Activated CD4-positive, CD25-positive, alpha-beta regulatory T cell treated with anti-CD3 and anti-CD28 coated beads, Interleukin-2, amount 50 U/mL, for 24 hours (primary cell): ENCODE results near the gene THAP9.
A peak's percentile ranks its signal among the peaks of the same experiment; 100 is the strongest.
"Not testable (repeated sequence)": the region's sequence is repeated elsewhere in the genome, so short reads cannot be mapped to it uniquely, and the experiment has no call there.

Experiments
- ATAC-seq, 2 donors: fragments of 150-1000 bp; cut with Tn5 transposase; one replicate each; pipeline ENCODE4 v1.10.0; 2021; ENCODE audit warnings: mild to moderate bottlenecking in 1 of 2, moderate library complexity in 1 of 2

THAP9 gene

GRCh38 chr4:82900411-82901182, at the start of gene THAP9:
Gene THAP9 (plus strand): TSS chr4:82900735. CDS start chr4:82900803, 68 bp downstream.
- ATAC-seq = peak; percentile 91 to 95

DNA sequence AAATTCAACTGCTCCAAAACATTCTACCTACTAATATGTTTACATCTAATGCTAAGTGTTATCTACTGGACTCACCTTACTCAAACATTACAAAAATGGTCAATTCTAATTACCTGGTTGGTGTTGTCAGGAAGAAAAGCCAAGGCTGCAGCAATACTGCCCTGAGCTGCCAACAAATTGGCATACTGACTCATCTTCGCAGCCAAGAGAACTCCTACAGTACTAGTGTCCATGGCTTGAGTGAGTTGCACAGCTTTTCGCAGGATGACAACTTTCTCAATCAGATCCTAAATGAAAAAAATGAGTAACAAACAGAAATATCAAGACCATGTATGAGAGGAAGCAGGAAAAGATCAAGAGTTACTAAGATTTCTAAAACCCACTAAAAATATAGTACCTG, 49.2 kb upstream of the THAP9 start:
- no peak for ATAC-seq

- ATAC-seq = no peak
Observed at GRCh38 chr4:82851885-82852750, 48.4 kb upstream of the THAP9 start.

DNA sequence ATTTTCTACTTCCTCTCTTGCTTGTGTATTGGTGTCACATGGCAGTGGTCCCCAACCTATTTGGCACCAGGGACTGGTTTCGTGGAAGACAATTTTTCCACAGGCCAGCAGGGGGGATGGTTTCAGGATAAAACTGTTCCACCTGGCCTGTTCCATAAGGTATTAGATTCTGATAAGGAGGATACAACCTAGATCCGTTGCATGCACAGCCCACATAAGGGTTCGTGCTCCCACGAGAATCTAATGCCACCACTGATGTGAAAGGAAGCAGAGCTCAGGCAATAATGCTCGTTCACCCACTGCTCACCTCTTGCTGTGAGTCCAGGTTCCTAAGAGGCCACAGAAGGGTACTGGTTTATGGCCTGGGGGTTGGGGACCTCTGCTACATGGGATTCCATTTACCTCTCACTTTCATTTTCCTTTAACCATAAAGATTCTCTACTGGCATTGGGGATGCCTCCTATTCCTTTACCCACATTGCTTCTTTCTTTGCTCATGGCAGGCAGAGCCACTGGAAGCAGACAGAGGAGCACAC, 47.7 kb upstream of the THAP9 start:
- ATAC-seq = no peak

GRCh38 chr4:82860487-82860886, 40.0 kb upstream of the THAP9 start:
- ATAC-seq = not testable (repeated sequence)

GRCh38 chr4:82861529-82861928, 39.0 kb upstream of the THAP9 start:
- no peak for ATAC-seq

DNA sequence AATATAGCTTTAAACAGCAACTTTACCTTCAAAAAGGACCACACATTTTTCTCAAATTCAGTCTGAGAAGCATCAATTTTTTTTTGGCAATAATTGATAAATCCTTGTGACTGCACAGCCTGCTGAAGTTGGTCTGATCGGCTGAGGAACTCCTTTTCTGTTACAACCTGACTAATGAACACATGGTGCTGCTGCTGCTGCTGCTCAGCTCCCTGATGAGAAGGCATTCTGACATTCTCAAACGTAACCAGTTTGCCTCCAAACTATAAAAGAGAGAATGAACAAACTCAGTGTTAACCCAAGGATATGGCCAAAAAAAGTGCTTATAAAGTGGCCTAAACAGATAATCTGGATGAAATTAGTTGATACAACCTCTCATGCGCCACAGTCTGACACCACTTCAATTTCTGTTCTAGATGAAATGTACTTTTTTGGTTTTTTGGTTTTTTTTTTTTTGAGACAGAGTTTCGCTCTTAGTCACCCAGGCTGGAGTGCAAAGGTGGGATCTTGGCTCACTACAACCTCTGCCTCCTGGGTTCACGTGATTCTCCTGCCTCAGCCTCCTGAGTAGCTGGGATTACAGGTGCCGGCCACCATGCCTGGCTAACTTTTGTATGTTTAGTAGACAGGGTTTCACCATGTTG, 36.1 kb upstream of the THAP9 start:
- ATAC-seq = peak; percentile 9 to 58

DNA sequence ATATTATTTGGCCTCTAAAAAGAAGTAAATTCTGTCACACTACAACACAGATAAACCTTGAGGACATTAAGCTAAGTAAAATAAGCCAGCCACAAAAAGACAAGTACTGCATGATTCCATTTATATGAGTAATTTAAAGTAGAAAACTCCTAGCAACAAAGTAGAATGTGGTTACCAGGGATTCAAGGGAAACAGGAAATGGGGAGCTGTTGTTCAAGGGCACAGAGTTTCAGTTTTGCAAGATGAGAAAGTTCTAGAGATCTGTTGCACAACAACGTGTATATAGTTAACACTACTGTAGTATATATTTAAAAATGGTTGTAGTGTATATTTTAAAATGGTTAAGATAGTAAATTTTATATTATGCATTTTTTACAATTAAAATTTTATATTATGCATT, 34.9 kb upstream of the THAP9 start:
- ATAC-seq = peak; percentile 74 to 76

DNA sequence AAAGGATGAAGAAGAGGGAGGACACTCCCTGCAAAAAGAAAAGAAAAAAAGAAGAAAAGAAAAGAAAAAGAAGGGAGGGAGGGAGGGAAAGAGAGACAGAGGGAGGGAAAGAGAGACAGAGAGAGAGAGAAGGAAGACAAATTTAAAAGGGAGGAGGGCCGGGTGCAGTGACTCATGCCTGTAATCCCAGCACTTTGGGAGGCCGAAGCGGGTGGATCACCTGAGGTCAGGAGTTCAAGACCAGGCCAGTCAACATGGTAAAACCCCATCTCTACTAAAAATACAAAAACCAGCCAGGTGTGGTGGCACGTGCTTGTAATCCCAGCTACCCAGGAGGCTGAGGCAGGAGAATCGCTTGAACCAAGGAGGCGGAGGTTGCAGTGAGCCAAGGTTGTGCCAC, 34.5 kb upstream of the THAP9 start:
- ATAC-seq = not testable (repeated sequence)

DNA sequence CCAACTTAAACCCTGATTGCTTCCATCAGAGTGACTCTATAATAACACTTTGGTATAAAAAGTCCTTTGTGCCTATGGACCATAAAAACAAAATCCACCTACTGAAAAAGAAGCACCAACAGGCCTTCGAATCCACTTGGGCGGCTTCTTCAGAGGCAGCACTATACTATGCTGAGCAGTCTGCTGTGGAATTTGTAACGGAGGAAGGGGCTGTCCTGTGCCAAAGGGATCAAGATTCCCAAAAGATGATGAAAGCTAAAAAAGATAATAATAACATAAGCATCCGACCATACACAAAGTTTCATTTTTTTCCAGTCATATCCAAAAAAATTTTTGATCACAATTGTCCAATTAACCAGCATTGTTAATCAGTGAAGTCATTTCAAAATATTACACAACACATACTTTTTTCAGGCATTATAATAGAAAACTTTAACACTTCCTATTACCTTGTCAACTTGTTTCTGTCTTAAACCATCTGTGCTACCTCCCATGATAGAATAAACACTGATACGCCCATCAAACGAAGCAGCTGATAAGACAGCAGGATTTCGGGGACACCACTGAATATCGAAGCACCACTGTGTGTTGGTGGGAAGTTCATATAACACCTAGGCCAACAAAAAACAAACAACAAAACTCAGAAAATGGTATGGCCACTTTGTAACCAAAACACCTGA, 33.7 kb upstream of the THAP9 start:
- ATAC-seq = no peak

GRCh38 chr4:82868572-82868971, 32.0 kb upstream of the THAP9 start:
- ATAC-seq = no peak

- no peak for ATAC-seq
Observed at GRCh38 chr4:82885410-82885809, 15.1 kb upstream of the THAP9 start.

DNA sequence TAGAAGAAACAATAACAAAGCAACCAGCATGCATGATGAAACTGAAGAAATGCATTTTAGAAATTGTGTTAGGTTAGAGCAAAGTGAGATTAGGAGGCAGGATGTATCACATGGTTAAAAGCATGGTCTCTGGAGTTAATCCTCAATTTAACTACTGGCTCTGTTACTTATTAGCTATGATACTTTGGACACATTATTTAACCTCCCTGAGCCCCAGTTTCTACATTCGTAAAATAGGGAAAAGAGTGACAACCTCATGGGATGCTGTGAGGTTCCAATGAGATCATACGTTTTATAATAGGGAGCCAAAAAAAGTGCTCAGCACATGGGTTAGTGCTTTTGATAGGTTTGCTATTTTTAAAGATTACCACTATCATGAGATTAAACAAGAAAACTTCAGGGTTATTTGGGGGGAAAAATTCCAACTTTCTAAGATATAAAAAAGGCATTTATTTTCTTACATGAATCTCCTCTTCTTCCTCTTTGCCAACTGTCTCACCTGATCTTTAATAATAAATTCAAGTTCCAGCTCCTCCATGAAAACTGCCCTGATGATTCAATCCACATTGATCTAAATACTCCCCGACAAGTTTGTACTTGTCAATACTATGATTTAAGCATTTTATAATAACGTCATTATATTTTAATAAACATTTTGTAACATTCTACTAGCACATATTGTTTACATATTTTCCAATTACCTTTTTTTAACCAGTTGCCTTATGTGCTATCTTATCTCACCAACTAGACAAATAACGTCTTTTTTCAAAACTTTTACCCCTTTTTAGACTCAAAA, 14.2 kb upstream of the THAP9 start:
- no peak for ATAC-seq

- ATAC-seq = no peak
Observed at GRCh38 chr4:82889287-82889686, 11.2 kb upstream of the THAP9 start.

DNA sequence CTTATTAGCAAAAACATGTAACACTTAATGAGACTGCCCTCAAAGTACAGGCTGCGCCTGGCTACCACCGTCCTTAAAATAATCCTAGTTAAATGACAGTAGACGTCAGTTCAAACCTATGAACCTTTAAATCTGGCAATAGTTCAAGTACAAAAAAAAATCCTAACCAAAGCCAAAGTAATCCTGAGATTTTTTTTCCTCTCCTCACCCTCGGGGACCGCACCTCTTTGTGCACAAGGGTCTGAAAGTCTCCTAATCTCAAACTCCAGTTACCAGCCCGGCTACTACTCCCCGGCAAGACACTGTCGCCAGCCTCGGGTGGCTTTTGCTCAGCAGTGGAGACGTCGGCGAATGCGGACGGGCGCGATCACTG, 10.0 kb upstream of the THAP9 start:
- ATAC-seq = no peak

- peak; percentile 96 for ATAC-seq
Observed at GRCh38 chr4:82890901-82891706, 9.4 kb upstream of the THAP9 start, which contains the start of gene SEC31A. Gene SEC31A (minus strand): TSS chr4:82891153. CDS start chr4:82881936, 9,217 bp downstream.

DNA sequence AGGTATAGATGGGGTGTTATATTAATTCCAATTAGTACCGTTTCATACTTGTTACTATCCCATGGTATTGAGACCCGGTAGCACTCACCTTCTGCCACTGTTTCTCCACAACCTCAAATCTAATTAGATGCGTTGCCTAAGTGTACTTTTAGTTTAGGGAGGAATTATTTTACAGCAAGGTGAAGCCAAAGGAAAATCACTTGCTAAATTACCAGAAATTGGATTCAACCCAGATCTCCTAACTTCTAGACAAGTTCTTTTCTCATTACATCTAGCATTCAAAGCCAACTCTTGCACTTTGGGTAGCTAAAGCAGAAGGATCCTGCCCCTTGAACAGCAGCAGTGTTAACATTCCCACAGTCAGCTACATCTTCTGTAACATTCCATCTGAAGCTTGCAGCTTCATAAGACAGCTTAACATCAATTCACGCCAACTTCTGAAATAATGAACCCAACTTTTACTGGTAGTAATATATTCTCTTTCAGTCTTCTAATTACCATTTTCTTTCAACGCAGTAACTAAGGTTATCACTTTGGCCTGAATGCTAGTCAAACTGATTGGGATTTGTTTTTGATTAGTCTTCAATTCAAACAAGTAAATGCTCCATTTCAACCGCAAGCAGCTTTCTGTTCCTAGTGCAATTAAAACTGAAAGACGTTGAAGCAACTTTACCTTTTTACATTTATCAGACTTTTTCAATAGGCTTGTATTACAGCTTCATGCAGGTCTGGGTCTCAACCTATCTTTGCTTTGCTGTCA, 8.6 kb upstream of the THAP9 start:
- ATAC-seq = no peak

DNA sequence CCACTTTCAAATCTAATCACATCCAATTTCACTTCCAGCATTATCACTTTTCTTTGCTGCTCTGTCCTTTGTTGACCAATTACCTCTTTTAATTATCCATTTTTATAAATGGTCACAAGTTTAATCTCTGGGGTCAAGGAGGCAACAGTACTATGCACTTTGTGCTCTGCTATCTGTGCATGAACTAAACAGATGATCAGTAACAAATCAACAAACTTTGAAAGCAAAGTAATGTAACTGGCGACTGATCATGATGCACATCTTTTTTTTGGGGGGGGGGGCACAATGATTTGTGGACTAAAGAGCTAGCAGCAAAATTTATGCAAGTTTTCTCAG, 8.1 kb upstream of the THAP9 start:
- ATAC-seq = no peak

DNA sequence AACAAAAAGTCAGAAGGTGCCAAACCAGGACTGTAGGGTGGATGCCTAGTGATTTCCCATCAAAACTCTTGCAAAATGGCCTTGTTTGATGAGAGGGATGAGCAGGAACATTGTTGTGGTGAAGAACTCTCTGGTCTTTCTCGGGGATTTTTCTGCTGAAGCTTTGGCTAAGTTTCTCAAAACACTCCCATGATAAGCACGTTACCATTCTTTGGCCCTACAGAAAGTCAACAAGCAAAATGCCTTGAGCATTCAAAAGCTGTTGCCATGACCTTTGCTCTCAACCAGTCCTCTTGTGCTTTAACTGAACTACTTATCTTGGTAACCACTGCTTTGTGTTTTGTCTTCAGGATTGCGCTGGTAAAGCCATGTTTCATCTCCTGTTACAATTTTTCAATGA, 6.6 kb upstream of the THAP9 start:
- ATAC-seq = no peak

GRCh38 chr4:82896755-82897154, 3.8 kb upstream of the THAP9 start:
- no peak for ATAC-seq
